Measurements from ENCODE around the gene VPREB3.

Gene VPREB3

DNA sequence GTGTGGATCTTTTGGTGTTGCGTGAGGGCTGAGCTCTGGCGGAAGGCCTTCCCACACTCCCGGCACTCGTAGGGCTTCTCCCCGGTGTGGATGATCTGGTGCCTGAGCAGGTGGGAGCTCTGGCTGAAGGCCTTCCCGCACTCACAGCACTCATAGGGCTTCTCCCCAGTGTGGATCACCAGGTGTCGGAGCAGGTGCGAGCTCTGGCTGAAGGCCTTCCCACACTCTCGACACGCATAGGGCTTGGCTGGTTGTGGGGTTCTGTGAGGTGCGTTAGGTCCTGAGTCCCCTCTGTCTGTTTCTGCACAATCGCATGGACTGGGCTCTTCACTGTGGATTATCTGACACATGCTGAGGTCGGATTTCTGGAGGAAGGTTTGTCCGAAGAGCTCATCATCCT is 9.7 kb downstream of the VPREB3 start:
- H3K79me2 ChIP-seq (ENCODE audit: insufficient read depth, low read length), result no peaks in the 10 kb centered on the region
- no peaks in the 10 kb centered on the region for H3K9me3 ChIP-seq (ENCODE audit: insufficient read depth, low read length)
- TF ChIP-seq EZH2phosphoT487 (conservative IDR thresholded peaks at IDR 0.05; ENCODE audit: low read length) (no peak), CTCF (IDR thresholded peaks at IDR 0.05; ENCODE audit: insufficient read depth, low read length, poor library complexity, severe bottlenecking) (no peak)
- H2AFZ ChIP-seq (ENCODE audit: low read depth, low read length, severe bottlenecking), result no peak overlapping the region
- no peak overlapping the region for H3K9ac ChIP-seq (ENCODE audit: low read length)
- no peaks in the 10 kb centered on the region for H3K27me3 ChIP-seq (ENCODE audit: low read length)
- H3K9me2 ChIP-seq (replicated peaks; ENCODE audit: insufficient read depth, low read length), result no peaks in the 10 kb centered on the region
- H4K20me1 ChIP-seq (ENCODE audit: low read depth, low read length), result no peaks in the 10 kb centered on the region
- no peak overlapping the region for H3K27ac ChIP-seq (ENCODE audit: low read depth, low read length)
- H3K4me3 ChIP-seq (ENCODE audit: insufficient read depth, low read length, poor library complexity, severe bottlenecking), result no peak overlapping the region
- H3F3A ChIP-seq (ENCODE audit: insufficient read depth), result no peaks in the 10 kb centered on the region
- no peak overlapping the region for H3K4me2 ChIP-seq (ENCODE audit: low read depth, low read length, poor library complexity, severe bottlenecking)
- H3K36me3 ChIP-seq (ENCODE audit: low read length), result no peaks in the 10 kb centered on the region

DNA sequence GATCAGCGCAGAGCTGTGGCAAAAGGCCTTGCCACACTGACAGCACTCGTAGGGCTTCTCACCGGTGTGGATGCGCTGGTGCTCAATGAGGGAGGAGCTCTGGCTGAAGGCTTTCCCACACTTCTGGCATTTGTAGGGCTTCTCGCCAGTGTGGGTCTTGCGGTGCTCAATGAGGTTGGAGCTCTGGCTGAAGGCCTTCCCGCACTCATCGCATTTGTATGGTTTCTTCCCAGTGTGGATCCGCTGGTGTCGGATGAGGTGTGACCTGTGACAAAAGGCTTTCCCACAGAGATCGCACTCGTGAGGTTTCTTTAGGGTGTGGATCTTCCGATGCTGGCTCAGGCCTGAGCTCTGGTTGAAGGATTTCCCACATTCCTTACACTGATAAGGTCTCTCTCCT is 10.2 kb downstream of the VPREB3 start:
- no peak overlapping the region for H3K4me2 ChIP-seq (ENCODE audit: low read depth, low read length, poor library complexity, severe bottlenecking)
- TF ChIP-seq EZH2phosphoT487 (conservative IDR thresholded peaks at IDR 0.05; ENCODE audit: low read length), result no peak
- no peak overlapping the region for H3K9ac ChIP-seq (ENCODE audit: low read length)
- H3K4me3 ChIP-seq (ENCODE audit: insufficient read depth, low read length, poor library complexity, severe bottlenecking), result no peak overlapping the region
- H3K9me2 ChIP-seq (replicated peaks; ENCODE audit: insufficient read depth, low read length), result no peaks in the 10 kb centered on the region
- no peaks in the 10 kb centered on the region for H3K9me3 ChIP-seq (ENCODE audit: insufficient read depth, low read length)
- no peaks in the 10 kb centered on the region for H3K36me3 ChIP-seq (ENCODE audit: low read length)
- no peaks in the 10 kb centered on the region for H3K27me3 ChIP-seq (ENCODE audit: low read length)
- H3K79me2 ChIP-seq (ENCODE audit: insufficient read depth, low read length), result no peaks in the 10 kb centered on the region
- no peaks in the 10 kb centered on the region for H3F3A ChIP-seq (ENCODE audit: insufficient read depth)
- no peak overlapping the region for H2AFZ ChIP-seq (ENCODE audit: low read depth, low read length, severe bottlenecking)
- H4K20me1 ChIP-seq (ENCODE audit: low read depth, low read length), result no peaks in the 10 kb centered on the region
- no peak overlapping the region for H3K27ac ChIP-seq (ENCODE audit: low read depth, low read length)

GRCh38 chr22:23743303-23743705 is 10.9 kb downstream of the VPREB3 start:
- H4K20me1 ChIP-seq (ENCODE audit: low read depth, low read length), result no peaks in the 10 kb centered on the region
- TF ChIP-seq EZH2phosphoT487 (conservative IDR thresholded peaks at IDR 0.05; ENCODE audit: low read length), result no peak
- no peak for TF ChIP-seq CTCF (IDR thresholded peaks at IDR 0.05; ENCODE audit: insufficient read depth, low read length, poor library complexity, severe bottlenecking)

DNA sequence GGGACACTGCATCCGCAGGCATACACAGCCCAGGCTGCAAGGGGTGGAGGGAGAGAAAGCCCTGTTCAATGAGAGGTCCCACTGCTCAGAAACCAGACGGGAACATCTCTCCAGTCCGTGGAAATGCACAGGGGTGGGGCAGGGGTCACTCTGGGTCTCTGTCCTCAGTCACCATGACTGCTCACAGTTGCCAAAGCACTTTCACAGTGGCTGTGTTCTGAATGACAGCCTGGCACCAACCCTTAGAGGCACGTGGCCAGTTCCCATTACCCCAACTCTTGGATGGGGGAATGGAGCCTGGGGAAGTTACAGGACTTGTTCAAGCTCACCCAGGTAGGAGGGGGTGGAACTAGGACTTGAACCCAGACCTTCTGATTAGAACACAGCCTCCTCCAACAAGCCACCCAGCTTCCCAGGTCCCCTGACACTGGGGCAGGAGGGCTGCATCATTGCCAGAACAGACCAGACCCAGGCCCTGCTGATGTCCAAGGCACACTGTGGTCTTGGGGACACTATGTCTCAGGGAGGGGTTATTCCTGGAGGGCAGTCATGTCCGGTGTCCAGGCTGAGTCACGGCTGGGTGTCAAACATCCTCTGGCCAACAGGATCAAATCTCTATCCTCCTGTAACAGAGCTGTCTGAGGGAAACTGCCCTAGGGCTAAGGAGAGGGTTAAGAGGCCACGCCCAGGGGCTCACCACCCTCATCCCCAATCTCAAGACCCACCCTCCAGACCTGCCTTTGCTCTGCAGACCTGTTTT is 11.5 kb downstream of the VPREB3 start:
- H3K4me3 ChIP-seq (ENCODE audit: insufficient read depth, low read length, poor library complexity, severe bottlenecking), result no peak overlapping the region
- no peaks in the 10 kb centered on the region for H3K79me2 ChIP-seq (ENCODE audit: insufficient read depth, low read length)
- no peak overlapping the region for H2AFZ ChIP-seq (ENCODE audit: low read depth, low read length, severe bottlenecking)
- H3K9me2 ChIP-seq (replicated peaks; ENCODE audit: insufficient read depth, low read length), result no peaks in the 10 kb centered on the region
- no peak for TF ChIP-seq EZH2phosphoT487 (conservative IDR thresholded peaks at IDR 0.05; ENCODE audit: low read length)
- TF ChIP-seq CTCF (IDR thresholded peaks at IDR 0.05; ENCODE audit: insufficient read depth, low read length, poor library complexity, severe bottlenecking), result no peak
- no peaks in the 10 kb centered on the region for H3K9me3 ChIP-seq (ENCODE audit: insufficient read depth, low read length)
- no peaks in the 10 kb centered on the region for H4K20me1 ChIP-seq (ENCODE audit: low read depth, low read length)
- H3K9ac ChIP-seq (ENCODE audit: low read length), result no peak overlapping the region
- no peak overlapping the region for H3K4me2 ChIP-seq (ENCODE audit: low read depth, low read length, poor library complexity, severe bottlenecking)
- H3F3A ChIP-seq (ENCODE audit: insufficient read depth), result 0 out of 2 replicates have a peak, but pooled peaks cover 2% of the 10 kb centered on the region
- H3K27ac ChIP-seq (ENCODE audit: low read depth, low read length), result no peak overlapping the region
- H3K36me3 ChIP-seq (ENCODE audit: low read length), result no peaks in the 10 kb centered on the region
- no peaks in the 10 kb centered on the region for H3K27me3 ChIP-seq (ENCODE audit: low read length)

More at GRCh38 chr22:23743303-23743705, 10.9 kb downstream of the VPREB3 start:
- Histone ChIP-seq H3K27me3 (ENCODE audit: low read length) (no peaks in the 10 kb centered on the region), H3F3A (ENCODE audit: insufficient read depth) (0 out of 2 replicates have a peak, but pooled peaks cover 2% of the 10 kb centered on the region), H3K79me2 (ENCODE audit: insufficient read depth, low read length) (no peaks in the 10 kb centered on the region), H3K36me3 (ENCODE audit: low read length) (no peaks in the 10 kb centered on the region), H3K9me2 (replicated peaks; ENCODE audit: insufficient read depth, low read length) (no peaks in the 10 kb centered on the region), H3K4me3 (ENCODE audit: insufficient read depth, low read length, poor library complexity, severe bottlenecking) (no peak overlapping the region), H3K9ac (ENCODE audit: low read length) (no peak overlapping the region), H2AFZ (ENCODE audit: low read depth, low read length, severe bottlenecking) (no peak overlapping the region), H3K9me3 (ENCODE audit: insufficient read depth, low read length) (no peaks in the 10 kb centered on the region), H3K27ac (ENCODE audit: low read depth, low read length) (no peak overlapping the region), H3K4me2 (ENCODE audit: low read depth, low read length, poor library complexity, severe bottlenecking) (no peak overlapping the region)
